Measurements from ENCODE around the gene OTOP3. TPM values are rescaled to one million over a fixed set of nuclear protein-coding genes. Genes with fewer than 3 reads are reported as not detected.

The OTOP3 gene
- total RNA-seq, 2 donors from 2014 or later = not detected

GRCh38 chr17:74952431-74953133, 16.9 kb downstream of the OTOP3 start:
- H3K27me3 ChIP-seq = no peaks in the 10 kb centered on the region
- H3K36me3 ChIP-seq = no peaks in the 10 kb centered on the region
- H3K4me1 ChIP-seq = no peaks in the 10 kb centered on the region
- no peak overlapping the region for H3K4me3 ChIP-seq
- no peak for DNase-seq (ENCODE audit: low spot score)
- no peaks in the 10 kb centered on the region for H3K9me3 ChIP-seq
- TF ChIP-seq CTCF (IDR thresholded peaks at IDR 0.05) = no peak
- no peak overlapping the region for H3K27ac ChIP-seq

- H3K36me3 ChIP-seq = no peaks in the 10 kb centered on the region
- no peaks in the 10 kb centered on the region for H3K27me3 ChIP-seq
- TF ChIP-seq CTCF (IDR thresholded peaks at IDR 0.05) = no peak
- H3K9me3 ChIP-seq = no peaks in the 10 kb centered on the region
- no peak for DNase-seq (ENCODE audit: low spot score)
- H3K4me1 ChIP-seq = no peaks in the 10 kb centered on the region
- H3K27ac ChIP-seq = no peak overlapping the region
- no peak overlapping the region for H3K4me3 ChIP-seq
These were observed 17.5 kb downstream of the OTOP3 start for GRCh38 chr17:74953134-74953687.

- no peak for TF ChIP-seq CTCF (IDR thresholded peaks at IDR 0.05)
These were observed 18.4 kb downstream of the OTOP3 start for GRCh38 chr17:74954115-74954514.

GRCh38 chr17:74954665-74955421, 19.1 kb downstream of the OTOP3 start:
- no peaks in the 10 kb centered on the region for H3K4me1 ChIP-seq
- no peak for DNase-seq (ENCODE audit: low spot score)
- no peaks in the 10 kb centered on the region for H3K27me3 ChIP-seq
- H3K9me3 ChIP-seq = no peaks in the 10 kb centered on the region
- H3K27ac ChIP-seq = no peak overlapping the region
- no peak for TF ChIP-seq CTCF (IDR thresholded peaks at IDR 0.05)
- H3K4me3 ChIP-seq = no peak overlapping the region
- no peaks in the 10 kb centered on the region for H3K36me3 ChIP-seq

More at GRCh38 chr17:74954115-74954514, 18.4 kb downstream of the OTOP3 start:
- Histone ChIP-seq H3K4me3 (no peak overlapping the region), H3K27ac (no peak overlapping the region), H3K9me3 (no peaks in the 10 kb centered on the region), H3K36me3 (no peaks in the 10 kb centered on the region), H3K27me3 (no peaks in the 10 kb centered on the region), H3K4me1 (no peaks in the 10 kb centered on the region)
- no peak for DNase-seq (ENCODE audit: low spot score)

GRCh38 chr17:74956093-74956492, 20.4 kb downstream of the OTOP3 start:
- Histone ChIP-seq H3K36me3 (no peaks in the 10 kb centered on the region), H3K4me1 (no peaks in the 10 kb centered on the region), H3K27ac (no peak overlapping the region), H3K27me3 (no peaks in the 10 kb centered on the region), H3K9me3 (no peaks in the 10 kb centered on the region), H3K4me3 (no peak overlapping the region)
- no peak for DNase-seq (ENCODE audit: low spot score)
- no peak for TF ChIP-seq CTCF (IDR thresholded peaks at IDR 0.05)
